ENCODE measurements around the gene ANO3.
A peak's percentile ranks its signal among the peaks of the same experiment; 100 is the strongest.
"Not testable (repeated sequence)": the region's sequence is repeated elsewhere in the genome, so short reads cannot be mapped to it uniquely, and the experiment has no call there.

The ANO3 gene

DNA sequence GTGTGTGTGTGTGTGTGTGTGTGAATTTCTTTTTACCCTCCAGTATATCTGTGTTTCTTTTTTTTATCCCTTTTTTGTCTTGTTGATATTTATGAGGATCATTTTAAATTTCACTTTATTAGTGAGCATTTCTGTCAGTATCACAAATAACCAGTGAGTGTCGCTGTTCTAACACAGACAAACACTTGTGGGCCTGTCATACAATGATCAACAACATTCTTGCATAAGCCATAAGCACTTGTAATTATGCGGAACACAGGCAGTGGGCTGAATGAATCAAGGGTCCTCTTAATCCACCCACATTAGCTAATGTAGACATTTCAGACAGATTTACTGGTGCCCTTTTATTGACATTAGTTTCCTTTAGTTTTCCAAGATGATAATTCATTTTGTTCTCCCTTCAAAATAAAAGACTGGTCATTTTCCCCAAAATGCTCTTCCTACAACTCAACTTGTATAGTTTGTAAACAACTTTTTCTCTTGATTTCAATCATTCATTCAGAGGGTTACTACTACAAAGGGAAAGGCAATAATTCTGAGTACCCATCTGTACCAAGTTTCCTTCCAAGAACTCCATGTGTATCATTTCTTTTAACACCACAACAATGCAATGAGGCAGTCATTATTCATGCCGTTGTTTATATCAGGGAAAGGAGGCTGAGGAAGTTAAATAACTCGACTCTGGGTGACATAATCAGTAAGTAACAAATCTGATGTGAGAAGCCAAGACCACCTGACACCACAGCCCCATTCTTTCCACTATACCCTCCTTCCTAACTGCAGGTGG is 34.5 kb upstream of the ANO3 start:
- H3K36me3 ChIP-seq: no peaks in the 10 kb centered on the region
- no peaks in the 10 kb centered on the region for H3K4me1 ChIP-seq
- H3K4me3 ChIP-seq: no peak overlapping the region
- H3K9me3 ChIP-seq: no peaks in the 10 kb centered on the region
- intact Hi-C loops (cut with DNase I; ENCODE audit: low total_unique reads): no loop called here
- no peak for DNase-seq
- H3K27ac ChIP-seq: no peak overlapping the region
- no peaks in the 10 kb centered on the region for H3K27me3 ChIP-seq
- TF ChIP-seq, protein P1, sequence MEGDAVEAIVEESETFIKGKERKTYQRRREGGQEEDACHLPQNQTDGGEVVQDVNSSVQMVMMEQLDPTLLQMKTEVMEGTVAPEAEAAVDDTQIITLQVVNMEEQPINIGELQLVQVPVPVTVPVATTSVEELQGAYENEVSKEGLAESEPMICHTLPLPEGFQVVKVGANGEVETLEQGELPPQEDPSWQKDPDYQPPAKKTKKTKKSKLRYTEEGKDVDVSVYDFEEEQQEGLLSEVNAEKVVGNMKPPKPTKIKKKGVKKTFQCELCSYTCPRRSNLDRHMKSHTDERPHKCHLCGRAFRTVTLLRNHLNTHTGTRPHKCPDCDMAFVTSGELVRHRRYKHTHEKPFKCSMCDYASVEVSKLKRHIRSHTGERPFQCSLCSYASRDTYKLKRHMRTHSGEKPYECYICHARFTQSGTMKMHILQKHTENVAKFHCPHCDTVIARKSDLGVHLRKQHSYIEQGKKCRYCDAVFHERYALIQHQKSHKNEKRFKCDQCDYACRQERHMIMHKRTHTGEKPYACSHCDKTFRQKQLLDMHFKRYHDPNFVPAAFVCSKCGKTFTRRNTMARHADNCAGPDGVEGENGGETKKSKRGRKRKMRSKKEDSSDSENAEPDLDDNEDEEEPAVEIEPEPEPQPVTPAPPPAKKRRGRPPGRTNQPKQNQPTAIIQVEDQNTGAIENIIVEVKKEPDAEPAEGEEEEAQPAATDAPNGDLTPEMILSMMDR (IDR thresholded peaks at IDR 0.05): peak; percentile 26 to 34

DNA sequence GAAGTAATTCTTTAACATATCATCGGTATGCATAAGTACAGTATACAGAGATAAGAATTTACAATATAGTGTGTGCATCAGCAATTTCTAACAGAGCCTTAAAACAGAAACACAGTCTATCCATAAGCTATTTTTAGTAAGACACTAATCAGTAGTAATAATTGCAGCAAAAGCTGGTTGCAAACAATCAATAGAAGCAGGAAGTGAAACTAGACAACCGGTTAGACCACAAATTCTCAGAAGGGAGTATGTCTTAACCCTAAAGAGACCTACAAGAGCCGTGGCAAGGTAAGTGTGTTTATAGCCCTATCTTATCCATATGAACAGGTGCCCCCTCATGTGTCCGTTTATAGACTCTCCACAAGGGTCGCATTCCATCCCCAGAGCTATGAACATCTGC is 15.6 kb upstream of the ANO3 start:
- H3K4me3 ChIP-seq; H3K4me1 ChIP-seq; DNase-seq; H3K27me3 ChIP-seq; H3K36me3 ChIP-seq; H3K27ac ChIP-seq; H3K9me3 ChIP-seq; intact Hi-C loops (cut with DNase I; ENCODE audit: low total_unique reads): not testable (repeated sequence)

DNA sequence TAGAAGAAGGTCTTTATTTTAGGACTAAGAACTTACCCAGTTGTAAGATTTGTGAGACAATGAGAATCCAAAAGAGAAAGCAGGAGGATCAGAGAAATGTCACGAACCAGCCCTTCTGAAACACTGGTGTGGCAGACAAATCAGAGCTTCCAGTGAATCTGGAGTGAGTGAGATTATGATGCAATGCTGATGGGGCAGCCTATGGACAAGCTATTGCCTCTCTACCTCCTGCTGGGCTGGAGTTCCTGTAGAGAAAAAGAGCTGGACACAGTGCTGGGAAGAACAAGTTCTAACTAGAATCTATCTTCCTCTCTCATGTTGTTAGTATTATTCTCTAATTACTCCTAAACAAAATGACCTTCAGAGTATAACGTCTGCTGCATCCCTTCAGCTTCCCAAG is 12.0 kb upstream of the ANO3 start:
- no peaks in the 10 kb centered on the region for H3K27me3 ChIP-seq
- no peak for DNase-seq
- no peak overlapping the region for H3K4me3 ChIP-seq
- no peak overlapping the region for H3K27ac ChIP-seq
- intact Hi-C loops (cut with DNase I; ENCODE audit: low total_unique reads): no loop called here
- TF ChIP-seq, protein P1 (IDR thresholded peaks at IDR 0.05): no peak
- no peaks in the 10 kb centered on the region for H3K4me1 ChIP-seq
- H3K9me3 ChIP-seq: no peaks in the 10 kb centered on the region
- H3K36me3 ChIP-seq: no peaks in the 10 kb centered on the region

DNA sequence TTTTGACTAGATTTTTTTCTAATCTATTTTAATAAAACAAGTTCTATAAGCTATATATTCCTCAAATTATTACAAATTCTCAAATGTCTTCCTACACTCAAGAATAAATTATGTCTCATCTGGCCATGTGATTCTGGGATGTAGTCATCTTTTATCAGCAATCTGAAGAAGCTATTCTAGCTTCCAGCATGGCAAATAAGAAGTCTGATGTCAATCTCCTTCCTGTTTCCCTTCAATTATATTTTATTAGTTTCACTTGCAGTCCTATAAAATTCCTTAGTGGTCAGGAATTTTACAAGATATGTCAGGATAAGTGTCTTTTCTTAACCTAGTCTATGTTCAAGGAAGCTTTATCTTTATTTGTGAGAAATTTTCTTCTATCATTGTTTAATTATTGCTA is 10.4 kb upstream of the ANO3 start:
- intact Hi-C loops (cut with DNase I; ENCODE audit: low total_unique reads): no loop called here
- DNase-seq: no peak
- no peak overlapping the region for H3K27ac ChIP-seq
- no peaks in the 10 kb centered on the region for H3K36me3 ChIP-seq
- TF ChIP-seq, protein P1 (IDR thresholded peaks at IDR 0.05): no peak
- H3K9me3 ChIP-seq: no peaks in the 10 kb centered on the region
- H3K4me3 ChIP-seq: no peak overlapping the region
- no peaks in the 10 kb centered on the region for H3K27me3 ChIP-seq
- no peaks in the 10 kb centered on the region for H3K4me1 ChIP-seq

DNA sequence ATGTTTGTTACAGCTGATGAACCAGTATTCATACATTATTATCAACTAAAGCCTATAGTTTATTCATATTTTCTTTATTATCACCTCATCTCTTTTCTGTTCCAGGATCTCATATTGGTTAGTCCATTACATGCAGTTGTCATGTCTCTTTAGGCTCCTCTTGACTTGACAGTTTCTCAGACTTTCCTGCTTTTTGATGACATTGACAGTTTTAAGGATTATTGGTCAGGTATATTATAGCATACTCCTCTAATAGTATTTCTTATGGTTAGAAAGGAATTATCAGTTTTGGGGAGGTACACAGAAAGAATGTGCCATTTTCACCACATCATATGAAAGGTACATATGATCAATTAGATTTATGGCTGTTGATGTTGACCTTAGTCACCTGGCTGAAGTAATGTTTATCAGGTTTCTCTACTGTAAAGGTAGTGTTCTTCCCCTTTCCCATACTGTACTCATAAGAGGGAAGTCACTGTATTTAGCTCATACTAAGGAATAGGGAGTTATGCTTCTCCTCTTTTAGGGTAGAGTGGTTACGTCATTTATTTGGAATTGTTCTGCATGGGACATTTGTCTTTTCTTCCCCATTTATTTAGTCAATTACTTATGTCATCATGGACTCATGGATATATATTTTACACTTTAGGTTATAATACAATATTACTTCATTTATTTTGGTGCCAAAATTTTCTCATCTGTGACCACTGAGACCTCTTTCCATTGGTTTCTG is 9.4 kb upstream of the ANO3 start:
- Histone ChIP-seq H3K9me3 (no peaks in the 10 kb centered on the region), H3K4me1 (no peaks in the 10 kb centered on the region), H3K27ac (no peak overlapping the region), H3K27me3 (no peaks in the 10 kb centered on the region), H3K4me3 (no peak overlapping the region), H3K36me3 (no peaks in the 10 kb centered on the region)
- intact Hi-C loops (cut with DNase I; ENCODE audit: low total_unique reads): no loop called here
- DNase-seq: no peak
- TF ChIP-seq, protein P1 (IDR thresholded peaks at IDR 0.05): no peak

DNA sequence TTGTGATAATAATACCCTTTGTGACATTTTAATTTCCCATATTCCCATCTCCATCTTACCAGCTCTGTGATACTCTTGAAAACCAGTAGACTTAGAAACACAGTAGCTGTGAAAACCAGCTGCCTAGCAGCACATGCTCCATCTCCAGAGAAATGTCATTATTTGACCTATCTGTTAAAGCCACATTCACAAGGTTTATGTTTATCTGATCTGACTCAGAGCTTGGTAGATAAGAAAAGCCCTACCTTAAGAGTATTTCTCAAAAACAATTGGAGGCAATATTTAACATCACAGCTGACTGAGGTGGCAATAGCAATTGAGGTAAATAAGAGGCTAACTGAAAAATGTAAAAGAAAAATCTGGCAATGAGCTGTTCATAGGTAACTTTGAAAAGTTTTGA is 8.1 kb upstream of the ANO3 start:
- H3K9me3 ChIP-seq: no peaks in the 10 kb centered on the region
- H3K4me1 ChIP-seq: no peaks in the 10 kb centered on the region
- TF ChIP-seq, protein P1 (IDR thresholded peaks at IDR 0.05): no peak
- intact Hi-C loops (cut with DNase I; ENCODE audit: low total_unique reads): no loop called here
- DNase-seq: no peak
- no peaks in the 10 kb centered on the region for H3K36me3 ChIP-seq
- H3K27ac ChIP-seq: no peak overlapping the region
- H3K27me3 ChIP-seq: no peaks in the 10 kb centered on the region
- H3K4me3 ChIP-seq: no peak overlapping the region

Data from tibial artery (tissue), 4 donors.